Neural cell (in vitro differentiated cells): ENCODE measurements around the gene SDC1.

Experiments used
- CTCF ChIP-seq: fragments of 450-650 bp; IDR thresholded peaks from 2 replicates; pipeline ENCODE4 v1.5.1; 2014; ENCODE audit warnings: antibody characterized with exemption, mild to moderate bottlenecking, moderate library complexity; ENCODE audit not compliant: poor library complexity, severe bottlenecking
- POLR2AphosphoS5 ChIP-seq: IDR thresholded peaks from 2 replicates; pipeline ENCODE4 v1.6.1; 2012

GRCh38 chr2:20157193-20157891 lies 67.6 kb downstream of the SDC1 start:
- TF ChIP-seq POLR2AphosphoS5 (no peak), CTCF (no peak)
